HFFc6 (cell line): Measurements from ENCODE around the gene SCYGR4. TPM values are rescaled to one million over a fixed set of nuclear protein-coding genes. Genes with fewer than 3 reads are reported as not detected.

Experiments used
- DNase-seq: peaks from one replicate; pipeline ENCODE4 v3.0.0-alpha.2; 2018
- H3K27ac Mint-ChIP-seq: 2 replicates; pipeline ENCODE4 v1.8.0; 2020; ENCODE audit warnings: mild to moderate bottlenecking, mixed read lengths
- H3K27me3 Mint-ChIP-seq: 2 replicates; pipeline ENCODE4 v1.8.0; 2021; ENCODE audit warnings: mild to moderate bottlenecking, moderate library complexity, mixed read lengths; ENCODE audit not compliant: insufficient read depth
- H3K36me3 Mint-ChIP-seq: 2 replicates; pipeline ENCODE4 v1.8.0; 2021; ENCODE audit warnings: low read depth, mixed read lengths
- H3K4me1 Mint-ChIP-seq: 2 replicates; pipeline ENCODE4 v1.8.0; 2020; ENCODE audit warnings: low read depth, mixed read lengths
- H3K4me3 Mint-ChIP-seq: 2 replicates; pipeline ENCODE4 v1.8.0; 2020; ENCODE audit warnings: mild to moderate bottlenecking, moderate library complexity, mixed read lengths
- H3K9me3 Mint-ChIP-seq: 2 replicates; pipeline ENCODE4 v1.8.0; 2020; ENCODE audit warnings: mild to moderate bottlenecking, mixed read lengths
- CTCF ChIP-seq: fragments of 200-600 bp; sonication (generic); IDR thresholded peaks from 2 replicates; pipeline ENCODE4 v1.5.0; 2021; ENCODE audit warnings: antibody characterized with exemption, mild to moderate bottlenecking
- total RNA-seq, 6 experiments: library from RNA; stranded (reverse); fragmentation: NEBNext Ultra II Directional; extraction: Animal tissue kit (Norgen Biotek cat#: 25700); gene quantifications; 2 replicates in 1 of 6; 3 replicates in 5 of 6; pipeline ENCODE4 v1.2.3, GENCODE V29; 2021

Gene SCYGR4
- total RNA-seq, 6 experiments from 2014 or later: not detected

GRCh38 chr2:227654426-227654825, 37.1 kb downstream of the SCYGR4 start:
- no peaks in the 10 kb centered on the region for H3K9me3 Mint-ChIP-seq
- DNase-seq: no peak
- H3K27me3 Mint-ChIP-seq: no peaks in the 10 kb centered on the region; the same call in 1 of the 2 replicates
- H3K36me3 Mint-ChIP-seq: no peaks in the 10 kb centered on the region
- H3K4me3 Mint-ChIP-seq: no peak overlapping the region
- no peak for TF ChIP-seq CTCF
- H3K4me1 Mint-ChIP-seq: peaks cover 31% of the 10 kb centered on the region
- no peak overlapping the region for H3K27ac Mint-ChIP-seq

GRCh38 chr2:227655454-227655853, 38.2 kb downstream of the SCYGR4 start:
- TF ChIP-seq CTCF: no peak
- peaks cover 31% of the 10 kb centered on the region for H3K4me1 Mint-ChIP-seq
- no peak overlapping the region for H3K27ac Mint-ChIP-seq
- H3K36me3 Mint-ChIP-seq: no peaks in the 10 kb centered on the region
- H3K4me3 Mint-ChIP-seq: no peak overlapping the region
- H3K9me3 Mint-ChIP-seq: no peaks in the 10 kb centered on the region
- no peaks in the 10 kb centered on the region; the same call in 1 of the 2 replicates for H3K27me3 Mint-ChIP-seq
- DNase-seq: peak; percentile 87

- Mint-ChIP-seq H3K36me3 (no peaks in the 10 kb centered on the region), H3K9me3 (no peaks in the 10 kb centered on the region), H3K4me1 (peaks cover 31% of the 10 kb centered on the region), H3K4me3 (no peak overlapping the region), H3K27me3 (peaks cover 8% of the 10 kb centered on the region; the same call in 1 of the 2 replicates), H3K27ac (no peak overlapping the region)
- no peak for TF ChIP-seq CTCF
- no peak for DNase-seq
Observed at GRCh38 chr2:227657199-227657845, 40.0 kb downstream of the SCYGR4 start.

- peaks cover 13% of the 10 kb centered on the region for H3K27me3 Mint-ChIP-seq
- H3K4me3 Mint-ChIP-seq: no peak overlapping the region
- no peak for TF ChIP-seq CTCF
- DNase-seq: no peak
- no peaks in the 10 kb centered on the region for H3K36me3 Mint-ChIP-seq
- no peak overlapping the region for H3K27ac Mint-ChIP-seq
- H3K9me3 Mint-ChIP-seq: no peaks in the 10 kb centered on the region
- H3K4me1 Mint-ChIP-seq: no peaks in the 10 kb centered on the region
Observed at GRCh38 chr2:227661025-227661649, 43.8 kb downstream of the SCYGR4 start.

- no peak for TF ChIP-seq CTCF
- DNase-seq: no peak
- Mint-ChIP-seq H3K4me1 (no peaks in the 10 kb centered on the region), H3K4me3 (no peak overlapping the region), H3K36me3 (no peaks in the 10 kb centered on the region), H3K27ac (no peak overlapping the region), H3K27me3 (peaks cover 16% of the 10 kb centered on the region), H3K9me3 (no peaks in the 10 kb centered on the region)
Observed at GRCh38 chr2:227661827-227662226, 44.5 kb downstream of the SCYGR4 start.
